Mucosa of descending colon (tissue), 3 donors: ENCODE measurements around the gene PDE11A. TPM values are rescaled to one million over a fixed set of nuclear protein-coding genes. Genes with fewer than 3 reads are reported as not detected.

Experiments
- ATAC-seq: fragments of 200-7000 bp; cut with Tn5 transposase; one replicate; pipeline ENCODE4 v1.9.1; 2020; ENCODE audit warnings: mild to moderate bottlenecking, moderate library complexity
- DNase-seq, 3 donors: peaks; one replicate each; pipeline ENCODE4 v3.0.0-alpha.2; 2020
- H3K36me3 ChIP-seq: fragments of 200-600 bp; one replicate; pipeline ENCODE4 v1.8.0; 2021; ENCODE audit warnings: low read depth, mild to moderate bottlenecking
- H3K4me1 ChIP-seq: fragments of 200-600 bp; one replicate; pipeline ENCODE4 v1.8.0; 2021; ENCODE audit warnings: low read depth, mild to moderate bottlenecking
- H3K4me3 ChIP-seq: fragments of 200-600 bp; one replicate; pipeline ENCODE4 v1.8.0; 2021; ENCODE audit warnings: mild to moderate bottlenecking
- H3K9me3 ChIP-seq: fragments of 200-600 bp; one replicate; pipeline ENCODE4 v1.8.0; 2021; ENCODE audit warnings: mild to moderate bottlenecking
- intact Hi-C, 2 donors: fragments of 100-400 bp; cut with DNase I in 1 of 2; cut with micrococcal nuclease in 1 of 2; formaldehyde crosslinking; loops; one replicate each; pipeline versions ENCODE4 v1.11.0 to v1.11.1; 2022; cut with DNase I, micrococcal nuclease
- total RNA-seq, 3 donors: library from RNA; stranded (reverse); fragmentation: NEBNext Ultra II Directional in 2 of 3; extraction: Animal tissue kit (Norgen Biotek cat#: 25700) in 2 of 3; gene quantifications; one replicate each; pipeline versions ENCODE4 v1.2.1 to v1.2.4, GENCODE V29; 2021 to 2023
- TF ChIP-seq, protein P1 (sequence below): fragments of 200-600 bp; IDR thresholded peaks from one replicate; pipeline ENCODE4 v1.8.0; 2022; ENCODE audit warnings: antibody characterized with exemption, mild to moderate bottlenecking
- donor health status: DM: no; HTN: no; CAD: no; lungs with moderate emphysema.
- donor health status: DM: no; HTN: no; CAD: no.
- donor health status: DM: no; HTN: yes; CAD: no.

PDE11A gene
- total RNA-seq, 3 donors from 2014 or later: 1.0 to 3.2 (median 2.7) TPM

DNA sequence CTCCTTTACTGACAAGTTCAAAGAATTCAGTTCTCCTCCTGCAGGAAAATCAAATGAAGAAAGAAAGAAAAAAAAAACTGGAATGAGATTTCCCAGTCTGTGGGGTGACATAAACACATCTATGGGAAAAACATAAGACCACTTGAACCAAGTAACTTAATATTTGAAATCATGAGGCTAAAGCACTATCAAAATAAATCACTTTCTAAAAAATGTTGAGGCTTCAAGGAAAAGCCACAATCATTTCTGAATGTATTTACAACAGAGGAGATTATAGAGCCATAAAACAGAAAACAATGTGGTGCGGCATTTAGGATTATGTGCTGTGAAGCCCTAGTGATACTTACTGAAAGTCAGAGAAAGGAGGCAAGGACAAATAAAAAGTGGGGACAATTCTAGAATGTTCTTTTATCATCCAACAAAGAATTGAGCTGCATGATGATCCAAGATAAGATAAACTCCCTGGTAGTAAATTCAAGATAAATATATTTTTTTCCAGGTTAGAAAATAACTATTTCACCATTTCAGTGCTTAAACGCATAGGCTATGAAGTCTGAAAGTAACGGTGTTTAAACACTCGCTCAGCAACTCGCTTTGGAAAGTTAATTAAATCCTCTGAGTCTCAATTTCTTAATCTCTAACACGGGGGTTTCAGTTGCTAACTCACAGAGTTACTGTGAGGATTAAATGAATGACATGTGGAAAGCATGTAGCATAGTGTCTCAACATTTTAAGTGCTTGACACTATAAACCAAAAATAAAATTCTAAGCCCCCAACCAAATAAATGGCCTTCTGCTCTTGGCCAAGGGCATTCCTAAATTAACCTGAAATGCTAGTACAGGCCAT lies 391.5 kb downstream of the PDE11A start:
- DNase-seq: no peak
- H3K36me3 ChIP-seq: no peaks in the 10 kb centered on the region
- ATAC-seq: peak; percentile 41
- H3K4me1 ChIP-seq: peaks cover 20% of the 10 kb centered on the region
- no peaks in the 10 kb centered on the region for H3K9me3 ChIP-seq
- intact Hi-C loops: no loop called here
- H3K4me3 ChIP-seq: no peak overlapping the region
- TF ChIP-seq, protein P1, sequence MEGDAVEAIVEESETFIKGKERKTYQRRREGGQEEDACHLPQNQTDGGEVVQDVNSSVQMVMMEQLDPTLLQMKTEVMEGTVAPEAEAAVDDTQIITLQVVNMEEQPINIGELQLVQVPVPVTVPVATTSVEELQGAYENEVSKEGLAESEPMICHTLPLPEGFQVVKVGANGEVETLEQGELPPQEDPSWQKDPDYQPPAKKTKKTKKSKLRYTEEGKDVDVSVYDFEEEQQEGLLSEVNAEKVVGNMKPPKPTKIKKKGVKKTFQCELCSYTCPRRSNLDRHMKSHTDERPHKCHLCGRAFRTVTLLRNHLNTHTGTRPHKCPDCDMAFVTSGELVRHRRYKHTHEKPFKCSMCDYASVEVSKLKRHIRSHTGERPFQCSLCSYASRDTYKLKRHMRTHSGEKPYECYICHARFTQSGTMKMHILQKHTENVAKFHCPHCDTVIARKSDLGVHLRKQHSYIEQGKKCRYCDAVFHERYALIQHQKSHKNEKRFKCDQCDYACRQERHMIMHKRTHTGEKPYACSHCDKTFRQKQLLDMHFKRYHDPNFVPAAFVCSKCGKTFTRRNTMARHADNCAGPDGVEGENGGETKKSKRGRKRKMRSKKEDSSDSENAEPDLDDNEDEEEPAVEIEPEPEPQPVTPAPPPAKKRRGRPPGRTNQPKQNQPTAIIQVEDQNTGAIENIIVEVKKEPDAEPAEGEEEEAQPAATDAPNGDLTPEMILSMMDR: no peak

DNA sequence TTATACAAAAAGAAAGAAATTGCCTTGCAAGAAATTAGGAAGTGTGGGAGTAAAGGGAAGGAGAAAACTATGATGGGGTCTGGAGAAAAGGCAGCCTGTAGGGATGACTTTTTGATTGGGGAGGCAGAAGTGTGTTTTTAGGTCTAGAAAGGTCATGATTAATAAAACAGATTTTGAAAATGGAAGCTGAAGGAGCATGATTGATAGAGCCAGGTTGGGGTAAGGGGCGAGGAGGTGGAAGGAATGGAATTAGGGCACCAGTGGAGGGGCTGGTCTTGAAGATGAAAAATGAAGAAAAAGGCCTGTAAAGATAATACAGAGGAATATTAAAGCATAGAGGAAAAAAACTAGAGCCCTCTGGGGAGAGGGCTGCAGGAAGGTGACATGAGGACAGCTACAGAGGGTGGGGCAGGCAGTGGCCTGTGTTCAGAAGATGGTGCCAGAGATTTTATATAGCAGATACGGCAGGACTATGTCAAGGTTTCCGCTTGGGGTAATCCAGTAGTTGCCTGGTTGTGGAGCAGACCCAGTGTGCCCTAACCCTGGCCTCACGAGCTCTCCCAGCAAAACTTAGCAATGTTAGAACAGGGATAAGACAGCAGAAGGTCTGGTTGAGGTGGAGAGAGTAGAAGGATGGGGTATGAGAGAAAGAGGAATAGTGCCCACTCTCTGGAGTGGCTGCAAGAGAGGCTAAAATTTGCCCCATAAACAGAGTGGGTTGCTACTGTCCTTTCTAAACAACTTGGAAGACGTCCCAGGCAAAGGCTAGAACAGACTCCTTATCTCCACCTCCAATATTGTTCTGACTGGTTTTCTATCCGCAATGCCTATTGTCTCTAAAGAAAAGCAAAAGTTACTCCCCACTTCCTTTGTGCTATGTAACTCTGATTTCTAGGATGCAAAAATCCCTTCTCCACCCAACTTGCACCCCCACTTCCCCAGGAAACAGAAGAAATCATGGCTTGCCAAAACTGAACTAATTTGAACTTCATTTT lies 392.7 kb downstream of the PDE11A start:
- peak; percentile 80 for ATAC-seq

DNA sequence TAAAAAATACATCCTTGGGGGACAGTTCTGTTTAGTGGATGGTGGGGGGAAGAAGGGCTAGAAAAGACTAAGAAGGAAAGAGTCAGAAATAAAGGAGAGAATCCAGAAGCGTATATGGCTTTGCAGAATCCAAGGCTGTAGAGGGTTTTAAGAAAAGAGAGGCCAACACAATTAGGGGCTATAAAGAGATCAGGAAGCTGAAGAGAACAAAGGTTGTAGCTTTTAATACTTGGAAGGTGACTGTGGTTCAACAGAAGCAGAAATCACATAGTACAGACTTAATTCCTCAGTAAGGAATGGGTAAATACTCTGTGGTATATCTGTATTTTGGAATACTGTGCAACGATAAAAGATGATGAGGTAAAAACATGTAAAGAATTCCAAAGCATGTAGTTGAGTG lies 393.6 kb downstream of the PDE11A start:
- Histone ChIP-seq H3K4me1 (peaks cover 20% of the 10 kb centered on the region), H3K4me3 (no peak overlapping the region), H3K36me3 (no peaks in the 10 kb centered on the region), H3K9me3 (no peaks in the 10 kb centered on the region)
- ATAC-seq (peak; percentile 76), DNase-seq (no peak)
- intact Hi-C loops: no loop called here
- TF ChIP-seq, protein P1: no peak

More for the DNA sequence above, 392.7 kb downstream of the PDE11A start:
- H3K4me1 ChIP-seq: peaks cover 20% of the 10 kb centered on the region
- H3K36me3 ChIP-seq: no peaks in the 10 kb centered on the region
- DNase-seq: peak in 2 of 3 donors; percentile 32 to 39
- H3K9me3 ChIP-seq: no peaks in the 10 kb centered on the region
- intact Hi-C loops: no loop called here
- TF ChIP-seq, protein P1: no peak
- no peak overlapping the region for H3K4me3 ChIP-seq

- no peak for DNase-seq
- Histone ChIP-seq H3K36me3 (no peaks in the 10 kb centered on the region), H3K4me1 (peaks cover 20% of the 10 kb centered on the region), H3K9me3 (no peaks in the 10 kb centered on the region), H3K4me3 (no peak overlapping the region)
- TF ChIP-seq, protein P1: no peak
- intact Hi-C loops: no loop called here
- no peak for ATAC-seq
Measured at GRCh38 chr2:177676636-177677035, 395.9 kb downstream of the PDE11A start.

DNA sequence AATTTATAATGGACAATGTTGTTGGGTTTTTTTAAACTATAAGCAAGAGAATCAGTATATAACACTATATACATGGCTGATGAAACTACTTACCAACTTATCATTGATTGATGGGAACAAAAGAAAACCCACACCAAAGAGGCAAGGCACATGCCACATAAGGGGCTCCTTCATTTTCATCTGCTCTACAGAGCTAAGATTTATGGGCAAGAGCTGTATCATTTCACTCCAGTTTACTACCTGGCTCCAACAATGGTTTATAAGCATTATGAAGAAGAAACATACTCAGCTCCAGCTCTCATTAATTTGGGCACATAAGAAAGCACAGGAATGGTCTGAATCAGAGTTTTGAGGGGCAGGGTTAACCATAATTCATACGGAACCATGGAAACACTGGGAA lies 396.8 kb downstream of the PDE11A start:
- DNase-seq (no peak), ATAC-seq (no peak)
- TF ChIP-seq, protein P1: no peak
- intact Hi-C loops: no loop called here
- Histone ChIP-seq H3K36me3 (no peaks in the 10 kb centered on the region), H3K4me1 (peaks cover 17% of the 10 kb centered on the region), H3K9me3 (no peaks in the 10 kb centered on the region), H3K4me3 (no peak overlapping the region)
